Measurements from ENCODE around the gene TBC1D9.

Gene TBC1D9

GRCh38 chr4:140679576-140679975 lies 76.6 kb downstream of the TBC1D9 start:
- H3K27me3 ChIP-seq (replicated peaks), result no peaks in the 10 kb centered on the region
- H3K27ac ChIP-seq, result no peak overlapping the region
- in situ Hi-C loops (cut with HindIII; ENCODE audit: low pct_ligation_motif_present, low sequenced_read_pairs), result no loop called here
- TF ChIP-seq CTCF (IDR thresholded peaks at IDR 0.05; ENCODE audit: low read depth, low read length, missing control alignments), result no peak
- H3K4me3 ChIP-seq (ENCODE audit: low read depth, low read length), result no peak overlapping the region
- DNase-seq, result no peak
- H3K36me3 ChIP-seq (replicated peaks), result peaks cover 9% of the 10 kb centered on the region

GRCh38 chr4:140675599-140676231 lies 80.5 kb downstream of the TBC1D9 start:
- TF ChIP-seq CTCF (IDR thresholded peaks at IDR 0.05; ENCODE audit: low read depth, low read length, missing control alignments), result no peak
- Histone ChIP-seq H3K27ac (no peak overlapping the region), H3K27me3 (replicated peaks) (no peaks in the 10 kb centered on the region), H3K4me3 (ENCODE audit: low read depth, low read length) (no peak overlapping the region), H3K36me3 (replicated peaks) (peaks cover 9% of the 10 kb centered on the region)
- peak; percentile 27 for DNase-seq
- in situ Hi-C loops (cut with HindIII; ENCODE audit: low pct_ligation_motif_present, low sequenced_read_pairs), result no loop called here

- Histone ChIP-seq H3K36me3 (replicated peaks) (peaks cover 8% of the 10 kb centered on the region), H3K27ac (no peak overlapping the region), H3K4me3 (ENCODE audit: low read depth, low read length) (no peak overlapping the region), H3K27me3 (replicated peaks) (no peaks in the 10 kb centered on the region)
- in situ Hi-C loops (cut with HindIII; ENCODE audit: low pct_ligation_motif_present, low sequenced_read_pairs), result no loop called here
- no peak for DNase-seq
- TF ChIP-seq CTCF (IDR thresholded peaks at IDR 0.05; ENCODE audit: low read depth, low read length, missing control alignments), result no peak
Measured at GRCh38 chr4:140673729-140674128, 82.5 kb downstream of the TBC1D9 start.

GRCh38 chr4:140672416-140672815 lies 83.8 kb downstream of the TBC1D9 start:
- peaks cover 3% of the 10 kb centered on the region for H3K36me3 ChIP-seq (replicated peaks)
- no peak overlapping the region for H3K4me3 ChIP-seq (ENCODE audit: low read depth, low read length)
- no peak for TF ChIP-seq CTCF (IDR thresholded peaks at IDR 0.05; ENCODE audit: low read depth, low read length, missing control alignments)
- H3K27me3 ChIP-seq (replicated peaks), result no peaks in the 10 kb centered on the region
- no peak for DNase-seq
- no peak overlapping the region for H3K27ac ChIP-seq
- in situ Hi-C loops (cut with HindIII; ENCODE audit: low pct_ligation_motif_present, low sequenced_read_pairs), result no loop called here

- peaks cover 3% of the 10 kb centered on the region for H3K36me3 ChIP-seq (replicated peaks)
- no peak overlapping the region for H3K4me3 ChIP-seq (ENCODE audit: low read depth, low read length)
- no peak overlapping the region for H3K27ac ChIP-seq
- in situ Hi-C loops (cut with HindIII; ENCODE audit: low pct_ligation_motif_present, low sequenced_read_pairs), result no loop called here
- no peaks in the 10 kb centered on the region for H3K27me3 ChIP-seq (replicated peaks)
- DNase-seq, result no peak
- TF ChIP-seq CTCF (IDR thresholded peaks at IDR 0.05; ENCODE audit: low read depth, low read length, missing control alignments), result no peak
Measured at GRCh38 chr4:140668111-140668510, 88.1 kb downstream of the TBC1D9 start.
